HepG2 (cell line): ENCODE results near the gene CFAP70. TPM values are rescaled to one million over a fixed set of nuclear protein-coding genes. Genes with fewer than 3 reads are reported as not detected.

Experiments used
- ATAC-seq: fragments of 200-7000 bp; cut with Tn5 transposase; 3 replicates; pipeline ENCODE4 v1.9.1; 2020; ENCODE audit warnings: mild to moderate bottlenecking, moderate library complexity
- BruUV-seq: library from RNA; stranded (reverse); fragments of 400-500 nt; replicated peaks from 2 replicates; lab custom pipeline; 2021; lab: Mats Ljungman, UMichigan
- CTCF ChIA-PET: fragments of 300-600 bp; formaldehyde crosslinking; extraction: SDS; loops from one replicate; lab custom pipeline; 2021; ENCODE audit warnings: low total read pairs, inconsistent platforms, low intra/inter-chr PET ratio; lab: Yijun Ruan, JAX
- POLR2A ChIA-PET: fragments of 350-600 bp; sonication (Branson Sonifier 250); formaldehyde crosslinking; loops from one replicate; lab custom pipeline; 2020; ENCODE audit warnings: antibody characterized with exemption, inconsistent platforms; lab: Yijun Ruan, JAX
- DNase-seq: peaks from one replicate; pipeline ENCODE4 v3.0.0-alpha.2; 2015; ENCODE audit warnings: low spot score
- FAIRE-seq: peaks from 3 replicates; lab custom pipeline; 2011; peaks lifted over from hg19 to GRCh38; lab: Jason Lieb, UNC
- H2AFZ ChIP-seq: one replicate; pipeline ENCODE4 v1.6.1; 2011; ENCODE audit warnings: low read length, inconsistent platforms
- H3K27ac ChIP-seq: fragments of 300-600 bp; 3 replicates; pipeline ENCODE4 v1.8.0; 2011; ENCODE audit warnings: mixed run types, mild to moderate bottlenecking, mixed read lengths, low read length, inconsistent platforms; ENCODE audit not compliant: insufficient read depth; ENCODE audit errors: extremely low read length
- H3K27me3 ChIP-seq, 2 experiments: fragments of 200-600 bp in 1 of 2; 2 replicates in 1 of 2; 3 replicates in 1 of 2; pipeline versions ENCODE4 v1.6.0 to v1.8.0; 2011; ENCODE audit warnings: low read length in 2 of 2, mild to moderate bottlenecking in 2 of 2, moderate library complexity in 2 of 2, inconsistent platforms in 1 of 2; ENCODE audit not compliant: insufficient read depth in 2 of 2, control insufficient read depth in 1 of 2
- H3K36me3 ChIP-seq, 2 experiments: fragments of 200-600 bp in 1 of 2; replicated peaks in 1 of 2; 2 replicates in 1 of 2; 3 replicates in 1 of 2; pipeline versions ENCODE4 v1.5.1 to v1.8.0; 2011; ENCODE audit warnings: low read length in 2 of 2, inconsistent platforms in 1 of 2; ENCODE audit not compliant: insufficient read depth in 2 of 2, control insufficient read depth in 1 of 2
- H3K4me1 ChIP-seq: 2 replicates; pipeline ENCODE4 v1.5.1; 2012; ENCODE audit warnings: low read length, inconsistent platforms; ENCODE audit not compliant: insufficient read depth
- H3K4me2 ChIP-seq: 2 replicates; pipeline ENCODE4 v1.6.0; 2011; ENCODE audit warnings: low read depth, low read length, inconsistent platforms
- H3K4me3 ChIP-seq, 3 experiments: fragments of 200-600 bp in 1 of 3; sonication (generic), shearing (Covaris generic) in 1 of 3; replicated peaks in 1 of 3; 2 replicates each; pipeline ENCODE4 v1.5.1; 2011 to 2016; ENCODE audit warnings: low read length in 3 of 3, inconsistent platforms in 2 of 3, low read depth in 2 of 3, mild to moderate bottlenecking in 2 of 3, control low read depth in 1 of 3, mixed read lengths in 1 of 3; ENCODE audit not compliant: insufficient read depth in 1 of 3
- H3K79me2 ChIP-seq: one replicate; pipeline ENCODE4 v1.6.1; 2011; ENCODE audit warnings: low read length, inconsistent platforms; ENCODE audit not compliant: insufficient read depth
- H3K9ac ChIP-seq: 2 replicates; pipeline ENCODE4 v1.6.0; 2011; ENCODE audit warnings: mild to moderate bottlenecking, low read depth, low read length, inconsistent platforms; ENCODE audit not compliant: insufficient read depth
- H3K9me3 ChIP-seq: 2 replicates; pipeline ENCODE4 v1.5.1; 2012; ENCODE audit warnings: mild to moderate bottlenecking, low read length
- H4K20me1 ChIP-seq: 2 replicates; pipeline ENCODE4 v1.6.0; 2011; ENCODE audit warnings: inconsistent platforms, mild to moderate bottlenecking, low read length, moderate library complexity; ENCODE audit not compliant: insufficient read depth
- ZBTB34 ChIP-seq: sonication (generic); formaldehyde crosslinking; IDR thresholded peaks from 2 replicates; pipeline ENCODE4 v1.8.0; 2022; ENCODE audit warnings: mild to moderate bottlenecking, missing genetic modification reagents
- whole genome bisulfite sequencing: methylation state at CpG from one replicate; pipeline ENCODE4 v1.1.6; 2017; ENCODE audit warnings: low lambda C conversion rate; 5-methylcytosine and 5-hydroxymethylcytosine counted together
- in situ Hi-C: cut with HindIII; loops from 2 replicates; pipeline ENCODE4 v1.10.0; 2017; ENCODE audit warnings: low pct_unique_long_range_greater_than_20kb; ENCODE audit not compliant: extremely low pct_ligation_motif_present
- intact Hi-C: fragments of 100-400 bp; cut with micrococcal nuclease; formaldehyde crosslinking; loops from one replicate; pipeline ENCODE4 v1.10.0; 2022; ENCODE audit not compliant: unreplicated experiment
- polyA plus RNA-seq, 8 experiments: library from polyadenylated mRNA; depleted of rRNA in 3 of 8; stranded (reverse) in 7 of 8; unstranded in 1 of 8; fragments of >200 nt; fragmentation: Illumina TruSeq in 4 of 8; extraction: Trizol in 4 of 8; gene quantifications; 2 replicates each; pipeline versions ENCODE4 v1.2.1 to v1.2.3, GENCODE V29; 2011 to 2016; ENCODE audit warnings: low read depth in 4 of 8, missing spikeins in 1 of 8, mixed read lengths in 1 of 8; ENCODE audit not compliant: insufficient read depth in 1 of 8
- total RNA-seq, 5 experiments: library from RNA; depleted of rRNA; stranded (reverse); fragments of >200 nt; fragmentation: Illumina TruSeq; extraction: Trizol; gene quantifications; 2 replicates each; pipeline ENCODE4 v1.2.3, GENCODE V29; 2016; ENCODE audit warnings: low read depth in 1 of 5
- TF ChIP-seq, protein P1 (sequence below): sonication (generic); formaldehyde crosslinking; IDR thresholded peaks from 2 replicates; pipeline ENCODE4 v1.5.1; 2020; ENCODE audit warnings: mild to moderate bottlenecking, missing genetic modification reagents

Gene CFAP70
- total and polyA plus RNA-seq, 2 of the 13 experiments (the other 11 are each of a cell fraction or from before 2014, with no cell fraction given): 0.27 to 0.38 TPM

DNA sequence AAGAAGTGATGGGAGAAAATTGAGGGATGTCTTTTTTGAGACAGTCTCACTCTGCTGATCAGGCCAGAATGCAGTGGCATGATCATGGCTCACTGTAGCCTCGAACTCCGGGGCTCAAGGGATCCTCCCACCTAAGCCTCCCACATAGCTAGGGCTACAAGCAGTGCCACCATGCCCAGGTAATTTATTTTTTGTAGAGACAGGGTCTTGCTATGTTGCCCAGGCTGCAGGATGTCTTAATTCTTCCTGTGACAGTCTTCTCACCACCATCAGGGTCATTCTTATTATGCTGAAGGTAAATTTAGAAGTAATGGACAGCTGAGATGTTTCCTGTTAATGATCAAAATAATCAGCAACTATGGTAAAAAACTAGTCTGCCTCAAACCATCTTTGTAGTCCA, 118.8 kb downstream of the CFAP70 start:
- H3K27me3 ChIP-seq: no peaks in the 10 kb centered on the region
- BruUV-seq: no TSS peak
- DNase-seq (no peak), FAIRE-seq (no peak), ATAC-seq (no peak)
- H3K79me2 ChIP-seq: peaks cover 10% of the 10 kb centered on the region
- no peak overlapping the region for H3K4me2 ChIP-seq
- no peak overlapping the region for H3K27ac ChIP-seq
- ChIA-PET CTCF (no interaction called here), POLR2A (no interaction called here)
- H3K4me3 ChIP-seq: no peak overlapping the region
- in situ Hi-C loops: no loop called here
- intact Hi-C loops: no loop called here
- 100% methylated on average over 2 of the region's 2 CpGs for WGBS
- peaks cover 2 to 37% of the 10 kb centered on the region in 2 experiments for H3K36me3 ChIP-seq
- no peaks in the 10 kb centered on the region for H3K9me3 ChIP-seq
- no peak overlapping the region for H2AFZ ChIP-seq
- no peak for TF ChIP-seq ZBTB34 (CRISPR knock-in tag)
- TF ChIP-seq, protein P1, sequence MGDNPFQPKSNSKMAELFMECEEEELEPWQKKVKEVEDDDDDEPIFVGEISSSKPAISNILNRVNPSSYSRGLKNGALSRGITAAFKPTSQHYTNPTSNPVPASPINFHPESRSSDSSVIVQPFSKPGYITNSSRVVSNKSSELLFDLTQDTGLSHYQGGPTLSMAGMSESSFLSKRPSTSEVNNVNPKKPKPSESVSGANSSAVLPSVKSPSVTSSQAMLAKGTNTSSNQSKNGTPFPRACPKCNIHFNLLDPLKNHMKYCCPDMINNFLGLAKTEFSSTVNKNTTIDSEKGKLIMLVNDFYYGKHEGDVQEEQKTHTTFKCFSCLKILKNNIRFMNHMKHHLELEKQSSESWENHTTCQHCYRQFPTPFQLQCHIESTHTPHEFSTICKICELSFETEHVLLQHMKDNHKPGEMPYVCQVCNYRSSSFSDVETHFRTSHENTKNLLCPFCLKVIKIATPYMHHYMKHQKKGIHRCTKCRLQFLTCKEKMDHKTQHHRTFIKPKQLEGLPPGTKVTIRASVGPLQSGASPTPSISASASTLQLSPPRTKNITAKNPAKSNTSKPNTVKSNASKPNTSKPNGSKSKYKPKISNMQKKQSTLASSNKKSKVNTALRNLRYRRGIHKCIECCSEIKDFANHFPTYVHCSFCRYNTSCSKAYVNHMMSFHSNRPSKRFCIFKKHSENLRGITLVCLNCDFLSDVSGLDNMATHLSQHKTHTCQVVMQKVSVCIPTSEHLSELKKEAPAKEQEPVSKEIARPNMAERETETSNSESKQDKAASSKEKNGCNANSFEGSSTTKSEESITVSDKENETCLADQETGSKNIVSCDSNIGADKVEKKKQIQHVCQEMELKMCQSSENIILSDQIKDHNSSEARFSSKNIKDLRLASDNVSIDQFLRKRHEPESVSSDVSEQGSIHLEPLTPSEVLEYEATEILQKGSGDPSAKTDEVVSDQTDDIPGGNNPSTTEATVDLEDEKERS (CRISPR knock-in tag): no peak
- no peak overlapping the region for H3K9ac ChIP-seq
- no peaks in the 10 kb centered on the region for H4K20me1 ChIP-seq
- peaks cover 12% of the 10 kb centered on the region for H3K4me1 ChIP-seq
